Stomach (tissue), 4 donors: ENCODE data around the gene HCAR1.
"Not testable (repeated sequence)": the region's sequence is repeated elsewhere in the genome, so short reads cannot be mapped to it uniquely, and the experiment has no call there.

Experiments used
- CTCF ChIP-seq, 7 experiments: fragments of 450-650 bp in 4 of 7; fragments of 200-600 bp in 3 of 7; sonication (generic) in 3 of 7; IDR thresholded peaks; one replicate each; pipeline ENCODE4 v1.5.1; 2016 to 2019; ENCODE audit warnings: antibody characterized with exemption in 7 of 7, control low read depth in 2 of 7, mild to moderate bottlenecking in 1 of 7
- POLR2AphosphoS5 ChIP-seq, 3 donors: sonication (generic); formaldehyde crosslinking; IDR thresholded peaks; one replicate each; pipeline ENCODE4 v1.6.1; 2016; ENCODE audit warnings: antibody characterized with exemption in 3 of 3

DNA sequence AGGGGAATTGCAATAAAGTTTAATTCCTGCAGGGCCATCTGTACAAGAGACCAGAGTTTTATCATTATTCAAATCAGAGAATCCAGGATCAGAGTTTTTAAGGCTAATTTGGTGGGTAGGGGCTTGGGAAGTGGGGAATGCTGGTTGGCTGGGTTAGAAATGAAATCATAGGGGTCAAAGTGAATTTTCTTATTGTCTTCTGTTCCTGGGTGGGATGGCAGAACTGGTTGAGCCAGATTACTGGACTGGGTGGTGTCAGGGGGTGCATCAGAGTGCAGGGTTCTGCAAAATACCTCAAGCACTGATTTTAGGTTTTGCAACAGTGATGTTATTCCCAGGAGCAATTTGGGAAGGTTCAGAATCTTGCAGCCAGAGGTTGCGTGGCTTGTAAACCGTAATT is 33.7 kb downstream of the HCAR1 start:
- TF ChIP-seq CTCF, POLR2AphosphoS5 (IDR thresholded peaks at IDR 0.05): not testable (repeated sequence)
